Psoas muscle (tissue), 8 donors: ENCODE data around the gene MYLK2. TPM values are rescaled to one million over a fixed set of nuclear protein-coding genes. Genes with fewer than 3 reads are reported as not detected.

Experiments
- ATAC-seq, 4 donors: fragments of 200-7000 bp; cut with Tn5 transposase; one replicate each; pipeline ENCODE4 v1.9.1; 2020; ENCODE audit warnings: moderate library complexity in 3 of 4, mild to moderate bottlenecking in 2 of 4
- DNase-seq, 2 donors: peaks; one replicate each; pipeline ENCODE4 v3.0.0-alpha.2; 2020
- H3K27ac ChIP-seq: fragments of 200-600 bp; one replicate; pipeline ENCODE4 v1.8.0; 2022
- H3K27me3 ChIP-seq, 3 donors: fragments of 200-600 bp in 1 of 3; one replicate each; pipeline versions ENCODE4 v1.6.1 to v1.8.0; 2013 to 2022; ENCODE audit warnings: low read length in 2 of 3, mild to moderate bottlenecking in 2 of 3, moderate library complexity in 1 of 3; ENCODE audit not compliant: insufficient read depth in 3 of 3
- H3K36me3 ChIP-seq, 2 donors: fragments of 200-600 bp in 1 of 2; one replicate each; pipeline versions ENCODE4 v1.6.1 to v1.8.0; 2013 to 2022; ENCODE audit warnings: low read depth in 1 of 2, mild to moderate bottlenecking in 1 of 2, moderate library complexity in 1 of 2; ENCODE audit not compliant: insufficient read depth in 1 of 2
- H3K4me1 ChIP-seq: fragments of 200-600 bp; one replicate; pipeline ENCODE4 v1.8.0; 2022
- H3K4me3 ChIP-seq: fragments of 200-600 bp; one replicate; pipeline ENCODE4 v1.8.0; 2022; ENCODE audit warnings: mild to moderate bottlenecking
- H3K9me3 ChIP-seq: fragments of 200-600 bp; one replicate; pipeline ENCODE4 v1.8.0; 2022
- WGBS, 3 donors: extraction: QIAGEN DNeasy Blood & Tissue Kit; methylation state at CpG; one replicate each; pipeline versions ENCODE4 v1.1.6 to v1.1.7; 2013; 5-methylcytosine and 5-hydroxymethylcytosine counted together
- intact Hi-C, 2 donors: fragments of 100-400 bp; cut with DNase I; formaldehyde crosslinking; loops; one replicate each; pipeline versions ENCODE4 v1.11.0 to v1.14.2; 2022
- polyA plus RNA-seq, 3 donors: library from polyadenylated mRNA; stranded (reverse); fragments of 200-250 nt; gene quantifications; one replicate each; pipeline ENCODE4 v1.2.3, GENCODE V29; 2013
- total RNA-seq, 4 donors: library from RNA; stranded (reverse); fragmentation: NEBNext Ultra II Directional in 2 of 4; extraction: Animal tissue kit (Norgen Biotek cat#: 25700) in 2 of 4; gene quantifications; one replicate each; pipeline versions ENCODE4 v1.2.1 to v1.2.4, GENCODE V29; 2021 to 2023
- TF ChIP-seq, protein P1 (sequence below): fragments of 200-600 bp; IDR thresholded peaks from one replicate; pipeline ENCODE4 v1.8.0; 2022; ENCODE audit warnings: antibody characterized with exemption
- donor health status: healthy with polysubstance abuse.
- donor health status: DM: no; HTN: no; CAD: no; lungs with moderate emphysema.
- donor health status: Bipolar disorder and iron deficiency.
- donor health status: healthy.
- donor health status: DM: yes; HTN: yes; CAD: no.
- donor health status: DM: no; HTN: no; CAD: no.
- donor health status: DM: no; HTN: no; CAD: no.
- donor health status: DM: yes; HTN: yes; CAD: no.

Gene MYLK2
- total and polyA plus RNA-seq, 7 donors: 30.6 to 273 (median 94.5) TPM

DNA sequence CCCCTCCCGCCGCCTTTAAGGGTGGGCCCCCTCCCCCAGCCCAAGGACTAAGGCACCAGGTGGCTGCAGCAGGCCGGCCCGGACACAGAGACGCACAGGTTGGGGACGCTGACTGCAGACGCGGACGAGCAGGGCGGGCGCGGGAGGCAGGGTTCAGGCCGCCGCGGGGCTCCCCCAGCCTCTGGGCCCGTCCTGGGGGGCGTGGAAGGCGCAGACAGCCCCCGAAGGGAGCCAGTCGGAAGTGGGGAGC is 41.9 kb downstream of the MYLK2 start:
- intact Hi-C loops: no loop called here
- WGBS, 3 donors: 0 to 1% (median 0%) methylated on average over 19 to 20 of the region's 20 CpGs
- ATAC-seq (peak; percentile 26 to 55 (median 28)), DNase-seq (no peak)
- peak overlapping the region; percentile 63 for H3K4me3 ChIP-seq
- H3K36me3 ChIP-seq: no peaks in the 10 kb centered on the region
- H3K27me3 ChIP-seq: peaks cover 0 to 45% (median 8%) of the 10 kb centered on the region in 3 donors
- TF ChIP-seq, protein P1, sequence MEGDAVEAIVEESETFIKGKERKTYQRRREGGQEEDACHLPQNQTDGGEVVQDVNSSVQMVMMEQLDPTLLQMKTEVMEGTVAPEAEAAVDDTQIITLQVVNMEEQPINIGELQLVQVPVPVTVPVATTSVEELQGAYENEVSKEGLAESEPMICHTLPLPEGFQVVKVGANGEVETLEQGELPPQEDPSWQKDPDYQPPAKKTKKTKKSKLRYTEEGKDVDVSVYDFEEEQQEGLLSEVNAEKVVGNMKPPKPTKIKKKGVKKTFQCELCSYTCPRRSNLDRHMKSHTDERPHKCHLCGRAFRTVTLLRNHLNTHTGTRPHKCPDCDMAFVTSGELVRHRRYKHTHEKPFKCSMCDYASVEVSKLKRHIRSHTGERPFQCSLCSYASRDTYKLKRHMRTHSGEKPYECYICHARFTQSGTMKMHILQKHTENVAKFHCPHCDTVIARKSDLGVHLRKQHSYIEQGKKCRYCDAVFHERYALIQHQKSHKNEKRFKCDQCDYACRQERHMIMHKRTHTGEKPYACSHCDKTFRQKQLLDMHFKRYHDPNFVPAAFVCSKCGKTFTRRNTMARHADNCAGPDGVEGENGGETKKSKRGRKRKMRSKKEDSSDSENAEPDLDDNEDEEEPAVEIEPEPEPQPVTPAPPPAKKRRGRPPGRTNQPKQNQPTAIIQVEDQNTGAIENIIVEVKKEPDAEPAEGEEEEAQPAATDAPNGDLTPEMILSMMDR: no peak
- peaks cover 6% of the 10 kb centered on the region for H3K4me1 ChIP-seq
- no peak overlapping the region for H3K27ac ChIP-seq
- H3K9me3 ChIP-seq: no peaks in the 10 kb centered on the region

DNA sequence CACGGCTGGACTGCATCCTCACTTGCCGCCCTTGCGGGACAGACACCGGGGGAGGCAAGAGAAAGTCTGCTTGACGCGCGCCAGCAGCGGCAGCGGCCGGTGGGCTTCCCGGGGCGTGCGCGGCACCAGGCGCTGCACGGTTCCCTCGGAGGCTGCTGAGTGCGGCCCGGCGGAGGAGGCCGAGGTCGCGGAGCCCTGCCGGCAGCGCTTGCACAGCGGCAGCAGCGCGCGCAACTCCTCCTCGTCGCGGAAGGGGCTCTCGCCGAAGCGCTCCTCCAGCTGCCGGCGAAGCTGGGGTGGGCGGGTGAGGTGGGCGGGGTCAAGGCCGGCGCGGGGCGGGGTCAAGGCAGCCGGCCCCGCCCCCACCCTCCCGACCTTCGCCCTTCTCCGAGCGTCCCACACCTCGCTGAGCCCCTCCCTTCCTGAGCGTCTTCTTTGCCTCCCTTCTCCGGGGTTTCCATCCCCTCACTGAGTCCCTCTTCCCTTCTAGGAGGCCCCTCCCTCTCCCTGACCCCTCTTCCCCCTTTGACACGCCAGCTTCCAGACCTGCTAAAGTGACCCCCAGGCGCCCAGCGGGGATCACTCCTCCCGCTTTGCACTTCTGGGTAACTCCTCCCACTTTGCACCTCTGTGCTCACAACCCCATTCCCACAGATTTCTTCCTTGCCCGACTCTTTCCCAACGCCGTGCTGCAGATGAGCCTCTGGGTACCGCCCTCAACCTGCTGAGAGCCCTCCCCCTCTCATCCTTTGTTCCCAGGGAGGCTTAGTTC is 42.4 kb downstream of the MYLK2 start:
- intact Hi-C loops: no loop called here
- H3K27ac ChIP-seq: no peak overlapping the region
- ATAC-seq: peak; percentile 51 to 75 (median 65)

DNA sequence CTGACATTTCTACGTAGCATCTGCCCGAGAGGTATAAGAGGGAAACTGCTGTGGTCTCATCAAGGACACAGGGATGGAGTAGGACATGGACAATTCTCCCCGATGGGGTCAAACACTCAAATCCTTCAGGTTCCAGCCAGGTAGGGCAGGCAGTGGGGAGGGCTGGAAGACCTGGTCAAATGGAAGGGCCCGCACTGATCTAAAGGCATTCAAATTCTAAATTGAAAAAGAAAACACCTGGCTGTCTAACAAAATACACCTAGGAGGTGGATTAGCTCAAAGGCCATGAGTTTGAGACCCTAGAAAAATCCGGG is 43.0 kb downstream of the MYLK2 start:
- no peak for DNase-seq
- H3K4me1 ChIP-seq: peaks cover 6% of the 10 kb centered on the region
- H3K27ac ChIP-seq: no peak overlapping the region
- TF ChIP-seq, protein P1: no peak
- no peaks in the 10 kb centered on the region for H3K36me3 ChIP-seq
- no peaks in the 10 kb centered on the region for H3K9me3 ChIP-seq
- H3K4me3 ChIP-seq: no peak overlapping the region
- 70 to 74% (median 72%) methylated on average over 5 of the region's 5 CpGs for WGBS, 3 donors
- peaks cover 0 to 45% (median 6%) of the 10 kb centered on the region in 3 donors for H3K27me3 ChIP-seq
- intact Hi-C loops: no loop called here
- ATAC-seq: no peak

More for the DNA sequence above, 42.4 kb downstream of the MYLK2 start:
- DNase-seq: peak; percentile 61 to 76
- no peaks in the 10 kb centered on the region for H3K36me3 ChIP-seq
- 7 to 25% (median 8%) methylated on average over 17 to 59 of the region's 60 CpGs for WGBS, 3 donors
- H3K9me3 ChIP-seq: no peaks in the 10 kb centered on the region
- H3K4me1 ChIP-seq: peaks cover 6% of the 10 kb centered on the region
- peak overlapping the region; percentile 63 for H3K4me3 ChIP-seq
- TF ChIP-seq, protein P1: no peak
- H3K27me3 ChIP-seq: peaks cover 0 to 45% (median 6%) of the 10 kb centered on the region in 3 donors

DNA sequence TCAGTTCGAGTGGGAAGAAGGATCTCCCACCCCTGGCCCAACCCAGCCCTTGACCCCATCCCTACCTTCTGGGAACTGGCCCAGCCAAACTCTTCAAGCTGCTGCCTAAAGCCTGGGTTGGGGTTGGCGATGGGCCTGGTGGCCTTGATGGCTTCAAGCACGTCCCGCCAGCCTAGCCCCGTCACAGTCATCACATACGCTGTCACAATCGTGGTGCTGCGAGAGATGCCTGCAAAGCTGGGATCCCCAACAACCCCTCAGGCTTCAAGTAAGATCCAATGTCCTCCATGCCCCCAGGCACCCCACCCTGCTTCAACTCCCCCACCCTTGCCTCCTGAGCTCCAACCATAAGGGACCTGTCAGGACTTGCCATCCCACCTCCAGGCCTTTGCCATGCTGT is 43.4 kb downstream of the MYLK2 start:
- H3K36me3 ChIP-seq: no peaks in the 10 kb centered on the region
- DNase-seq (no peak), ATAC-seq (no peak)
- TF ChIP-seq, protein P1: no peak
- intact Hi-C loops: no loop called here
- no peak overlapping the region for H3K4me3 ChIP-seq
- WGBS, 3 donors: 90 to 95% (median 94%) methylated on average over 8 of the region's 8 CpGs
- no peak overlapping the region for H3K27ac ChIP-seq
- H3K27me3 ChIP-seq: peaks cover 0 to 42% (median 6%) of the 10 kb centered on the region in 3 donors
- H3K4me1 ChIP-seq: peaks cover 6% of the 10 kb centered on the region
- no peaks in the 10 kb centered on the region for H3K9me3 ChIP-seq
